HT1080 (cell line): ENCODE measurements around the gene BICRAL. TPM values are rescaled to one million over a fixed set of nuclear protein-coding genes. Genes with fewer than 3 reads are reported as not detected.
"Not testable (repeated sequence)": the region's sequence is repeated elsewhere in the genome, so short reads cannot be mapped to it uniquely, and the experiment has no call there.

Experiments
- DNase-seq: peaks from one replicate; pipeline ENCODE4 v3.0.0-alpha.2; 2015; ENCODE audit warnings: low read depth
- total RNA-seq: library from RNA; depleted of rRNA; stranded (reverse); fragments of >200 nt; shearing (Covaris generic); gene quantifications from 2 replicates; pipeline ENCODE4 v1.2.3, GENCODE V29; 2014; rRNA removed

Gene BICRAL
- total RNA-seq, 1 experiment from 2014 or later = 4.9 TPM

DNA sequence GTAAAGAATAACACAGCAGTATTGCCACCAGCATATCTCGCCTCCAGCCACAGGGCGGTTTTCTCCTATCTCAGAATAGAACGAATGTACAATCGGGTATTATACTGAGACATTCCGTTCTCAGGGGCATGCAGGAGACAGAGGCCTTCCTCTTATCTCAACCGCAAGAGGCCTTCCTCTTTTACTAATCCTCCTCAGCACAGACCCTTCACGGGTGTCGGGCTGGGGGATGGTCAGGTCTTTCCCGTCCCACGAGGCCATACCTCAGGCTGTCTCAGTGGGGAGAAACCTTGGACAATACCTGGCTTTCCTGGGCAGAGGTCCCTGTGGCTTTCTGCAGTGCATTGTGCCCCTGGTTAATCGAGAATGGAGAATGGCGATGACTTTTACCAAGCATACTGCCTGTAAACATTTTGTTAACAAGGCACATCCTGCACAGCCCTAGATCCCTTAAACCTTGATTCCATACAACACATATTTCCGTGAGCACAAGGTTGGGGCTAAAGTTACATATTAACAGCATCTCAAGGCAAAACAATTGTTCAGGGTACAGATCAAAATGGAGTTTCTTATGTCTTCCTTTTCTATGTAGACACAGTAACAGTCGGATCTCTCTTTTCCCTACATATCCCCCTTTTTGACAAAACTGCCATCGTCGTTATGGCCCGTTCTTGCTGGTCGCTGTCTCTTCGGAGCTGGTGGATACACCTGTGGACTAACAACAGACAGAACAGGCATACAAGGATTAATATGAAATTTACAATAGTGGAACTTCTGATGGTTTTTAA, 112.4 kb downstream of the BICRAL start:
- not testable (repeated sequence) for DNase-seq

DNA sequence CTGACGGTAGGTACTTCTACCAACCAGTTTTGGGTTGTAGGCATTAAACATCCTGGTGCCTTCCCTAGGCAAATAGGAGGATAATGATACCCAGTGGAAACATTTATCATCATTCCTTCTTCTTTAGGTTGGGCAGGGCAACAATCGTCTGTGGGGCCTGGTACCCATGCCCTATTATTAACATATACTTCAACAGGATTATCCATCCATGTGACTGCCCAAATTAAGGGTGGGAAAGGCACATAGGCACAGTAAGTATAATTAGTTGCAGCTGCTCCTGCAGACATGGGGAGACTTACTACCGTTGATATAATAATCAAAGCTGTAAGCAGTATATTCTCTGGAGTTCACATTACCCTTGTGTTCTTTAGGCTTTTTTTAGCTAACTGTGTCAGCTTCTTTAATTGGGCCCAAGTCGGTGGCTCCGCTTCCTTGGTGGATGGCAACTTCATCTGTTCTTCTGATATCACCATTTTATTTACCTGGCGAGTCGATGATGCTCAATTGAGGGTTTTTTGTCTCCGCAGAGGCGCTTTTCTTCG, 114.4 kb downstream of the BICRAL start:
- no peak for DNase-seq

DNA sequence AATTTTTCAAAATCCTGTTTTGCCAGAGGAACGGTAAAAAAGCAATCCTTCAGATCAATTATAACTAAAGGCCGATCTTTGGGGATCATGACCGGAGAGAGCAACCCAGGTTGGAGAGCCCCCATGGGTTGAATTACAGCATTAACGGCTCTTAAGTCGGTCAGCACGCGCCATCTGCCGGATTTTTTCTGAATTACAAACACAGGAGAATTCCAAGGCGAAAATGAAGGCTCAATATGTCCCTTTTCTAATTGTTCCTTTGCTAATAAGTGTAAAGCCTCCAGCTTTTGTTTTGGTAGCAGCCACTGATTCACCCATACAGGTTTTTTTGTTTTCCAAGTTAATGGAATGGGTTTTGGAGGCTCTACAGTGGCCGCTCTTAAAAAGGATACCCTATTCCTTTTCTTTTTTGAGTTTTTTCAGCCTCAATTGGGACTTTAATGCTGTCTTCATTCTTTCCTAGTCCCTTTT, 117.1 kb downstream of the BICRAL start:
- DNase-seq = peak; percentile 46

- DNase-seq = no peak
These were observed 118.0 kb downstream of the BICRAL start for GRCh38 chr6:42899871-42900270.

DNA sequence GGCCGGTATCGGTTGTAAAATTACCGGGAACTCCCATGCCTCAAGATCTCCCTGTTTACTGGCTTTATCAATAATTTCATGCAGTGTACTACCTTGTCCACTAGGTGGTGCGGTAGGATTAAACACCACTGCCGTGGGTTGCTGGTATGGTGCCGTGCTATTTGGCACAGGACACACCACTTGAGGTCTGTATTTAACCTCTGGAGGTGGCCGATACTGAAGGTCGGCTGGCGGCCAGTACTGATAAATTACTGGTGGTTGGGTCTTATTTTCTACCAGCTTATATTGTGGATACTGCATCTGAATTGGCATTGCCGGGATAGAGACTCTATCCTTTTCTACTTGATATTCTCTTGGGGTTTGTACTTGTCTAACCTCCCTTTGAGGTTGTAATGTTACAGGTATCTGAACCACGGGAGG, 119.7 kb downstream of the BICRAL start:
- DNase-seq = peak; percentile 71

- DNase-seq = not testable (repeated sequence)
These were observed 120.8 kb downstream of the BICRAL start for GRCh38 chr6:42902429-42903263.

- DNase-seq = no peak
These were observed 122.6 kb downstream of the BICRAL start for GRCh38 chr6:42904467-42904866.

GRCh38 chr6:42907336-42907735, 125.5 kb downstream of the BICRAL start:
- no peak for DNase-seq

GRCh38 chr6:42909835-42910234, 128.0 kb downstream of the BICRAL start:
- no peak for DNase-seq

DNA sequence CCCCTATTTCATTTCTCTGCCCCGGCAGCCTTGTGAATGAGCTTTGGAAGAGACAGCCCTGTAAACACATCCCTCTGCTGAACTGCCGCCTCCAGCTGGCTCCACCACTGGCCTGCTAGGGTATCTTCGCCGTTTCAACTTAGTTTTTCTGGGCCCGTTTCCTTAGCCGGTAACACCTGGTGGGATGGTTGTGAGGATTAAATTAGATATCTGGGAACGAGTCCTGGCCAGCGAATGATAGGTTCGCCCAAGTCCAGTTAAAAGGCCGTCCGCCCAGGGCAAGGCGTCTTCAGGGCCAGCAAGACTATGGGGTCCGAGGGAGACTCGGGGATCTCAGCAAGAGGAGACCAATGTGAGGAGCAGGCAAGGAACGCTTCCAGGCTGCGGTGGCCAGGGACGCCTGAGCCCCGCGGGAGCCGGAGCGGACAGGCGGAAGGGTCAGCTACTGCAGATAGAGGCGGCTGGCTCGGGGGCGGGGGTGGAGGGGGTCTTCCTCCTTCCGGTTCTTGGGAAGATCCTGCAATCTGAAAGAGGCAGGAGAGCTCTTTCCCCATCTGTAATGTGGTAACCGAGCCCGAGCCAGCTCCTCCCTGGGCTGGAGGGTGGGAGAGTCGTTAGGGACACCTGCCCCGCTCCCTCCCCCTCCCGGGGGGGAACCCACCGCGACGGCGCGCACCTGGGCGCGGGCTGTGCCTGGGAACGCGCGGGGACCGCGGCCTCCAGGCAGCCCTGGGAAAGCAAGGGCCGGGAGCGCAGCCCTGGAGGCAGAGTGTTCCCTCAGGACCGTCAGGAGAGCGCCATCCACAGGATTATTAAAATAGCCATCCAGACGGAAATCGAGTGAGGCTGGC, 129.5 kb downstream of the BICRAL start:
- no peak for DNase-seq

DNA sequence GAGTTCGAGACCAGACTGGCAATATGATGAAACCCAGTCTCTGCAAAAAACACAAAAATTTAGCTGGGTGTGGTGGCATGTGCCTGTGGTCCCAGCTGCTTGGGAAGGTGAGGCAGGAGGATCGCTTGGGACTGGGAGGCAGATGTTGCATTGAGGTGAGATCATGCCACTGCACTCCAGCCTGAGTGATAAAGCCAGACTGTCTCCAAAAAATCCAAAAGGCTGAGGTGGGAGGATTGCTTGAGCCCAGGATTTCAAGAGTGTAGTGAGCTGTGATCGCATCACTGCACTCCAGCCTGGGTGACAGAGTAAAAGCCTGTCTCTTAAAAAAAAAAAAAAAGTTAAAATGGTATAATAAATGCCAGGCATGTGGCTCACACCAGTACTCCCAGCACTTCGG, 132.7 kb downstream of the BICRAL start:
- DNase-seq = no peak

DNA sequence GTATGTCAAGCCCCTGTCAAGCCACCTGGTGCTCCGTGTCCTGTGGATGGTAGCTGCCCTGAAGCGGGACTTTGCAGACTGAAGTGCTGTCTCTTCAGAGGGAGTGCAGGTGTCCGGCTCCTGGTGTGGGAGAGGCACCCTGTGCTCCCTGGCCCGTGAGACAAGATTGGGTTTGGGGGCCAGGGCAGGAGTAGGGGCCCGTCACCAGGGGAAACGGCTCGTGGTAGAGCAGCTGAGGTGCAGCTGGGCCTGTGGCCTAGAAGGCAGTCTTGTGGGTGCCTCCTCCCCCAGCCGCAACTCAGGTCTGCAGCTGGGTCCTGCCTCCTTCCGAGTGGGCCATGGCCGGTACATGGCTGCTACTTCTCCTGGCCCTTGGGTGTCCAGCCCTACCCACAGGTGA, 133.9 kb downstream of the BICRAL start, which contains the start of gene PTCRA:
Gene PTCRA (plus strand): TSS at position 322 of the 400 bp plus-strand sequence. CDS start 17 bp downstream, at position 339.
- DNase-seq = no peak

- DNase-seq = no peak
These were observed 134.4 kb downstream of the BICRAL start for GRCh38 chr6:42916288-42916687.

Other genes with a start within 250 kb of the BICRAL start
- gene UBR2, start 218.0 kb upstream of the BICRAL start, total RNA-seq = 13.0 and 14.9 TPM in 2 replicates
- gene PRPH2, start 59.5 kb upstream of the BICRAL start, total RNA-seq = not detected in 2 replicates
- 44.9 and 51.8 TPM in 2 replicates for gene TBCC, start 35.9 kb upstream of the BICRAL start, total RNA-seq
- gene RPL7L1, start 97.6 kb downstream of the BICRAL start, total RNA-seq = 139 and 142 TPM in 2 replicates
- gene PTCRA, start 134.0 kb downstream of the BICRAL start, total RNA-seq = not detected in 2 replicates
- 39.9 and 45.3 TPM in 2 replicates for gene CNPY3, start 147.4 kb downstream of the BICRAL start, total RNA-seq
- not detected in 2 replicates for gene GNMT, start 178.7 kb downstream of the BICRAL start, total RNA-seq
- gene PEX6, start 197.1 kb downstream of the BICRAL start, total RNA-seq = 21.2 and 25.4 TPM in 2 replicates
- gene PPP2R5D, start 202.5 kb downstream of the BICRAL start, total RNA-seq = 37.2 and 43.5 TPM in 2 replicates
- 98.7 and 127 TPM in 2 replicates for gene MEA1, start 231.9 kb downstream of the BICRAL start, total RNA-seq
- gene KLHDC3, start 232.2 kb downstream of the BICRAL start, total RNA-seq = 119 and 133 TPM in 2 replicates
- gene RRP36, start 239.6 kb downstream of the BICRAL start, total RNA-seq = 134 and 137 TPM in 2 replicates